HG03097 (cell line): ENCODE measurements around the gene ASNSD1.
"Not testable (repeated sequence)": the region's sequence is repeated elsewhere in the genome, so short reads cannot be mapped to it uniquely, and the experiment has no call there.

Experiments
- ATAC-seq: cut with Tn5 transposase; IDR thresholded peaks from one replicate; pipeline ENCODE4 v1.9.1; 2021; ENCODE audit not compliant: unreplicated experiment, low FRiP score

The ASNSD1 gene

DNA sequence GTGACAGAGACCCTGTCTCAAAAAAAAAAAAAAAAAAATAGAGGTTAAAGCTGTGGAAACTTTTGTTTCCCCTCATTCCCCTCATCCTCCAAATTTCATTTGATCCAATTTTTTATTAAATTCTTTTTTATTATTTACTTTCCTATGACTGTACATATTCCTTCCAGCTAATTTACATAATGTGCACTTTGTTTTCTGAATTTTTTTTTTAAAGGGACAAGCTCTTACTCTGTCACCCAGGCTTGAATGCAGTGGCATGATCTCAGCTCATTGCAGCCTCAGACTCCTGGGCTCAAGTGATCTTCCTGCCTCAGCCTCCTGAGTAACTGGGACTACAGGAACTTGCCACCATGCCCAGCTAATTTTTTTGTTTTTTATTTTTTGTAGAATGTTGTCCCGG lies 23.6 kb downstream of the ASNSD1 start:
- ATAC-seq, result no peak

GRCh38 chr2:189685540-189686229 lies 24.4 kb downstream of the ASNSD1 start:
- ATAC-seq, result no peak

- not testable (repeated sequence) for ATAC-seq
Observed at GRCh38 chr2:189687796-189688195, 26.5 kb downstream of the ASNSD1 start.

GRCh38 chr2:189696223-189696622 lies 35.0 kb downstream of the ASNSD1 start:
- ATAC-seq, result no peak

DNA sequence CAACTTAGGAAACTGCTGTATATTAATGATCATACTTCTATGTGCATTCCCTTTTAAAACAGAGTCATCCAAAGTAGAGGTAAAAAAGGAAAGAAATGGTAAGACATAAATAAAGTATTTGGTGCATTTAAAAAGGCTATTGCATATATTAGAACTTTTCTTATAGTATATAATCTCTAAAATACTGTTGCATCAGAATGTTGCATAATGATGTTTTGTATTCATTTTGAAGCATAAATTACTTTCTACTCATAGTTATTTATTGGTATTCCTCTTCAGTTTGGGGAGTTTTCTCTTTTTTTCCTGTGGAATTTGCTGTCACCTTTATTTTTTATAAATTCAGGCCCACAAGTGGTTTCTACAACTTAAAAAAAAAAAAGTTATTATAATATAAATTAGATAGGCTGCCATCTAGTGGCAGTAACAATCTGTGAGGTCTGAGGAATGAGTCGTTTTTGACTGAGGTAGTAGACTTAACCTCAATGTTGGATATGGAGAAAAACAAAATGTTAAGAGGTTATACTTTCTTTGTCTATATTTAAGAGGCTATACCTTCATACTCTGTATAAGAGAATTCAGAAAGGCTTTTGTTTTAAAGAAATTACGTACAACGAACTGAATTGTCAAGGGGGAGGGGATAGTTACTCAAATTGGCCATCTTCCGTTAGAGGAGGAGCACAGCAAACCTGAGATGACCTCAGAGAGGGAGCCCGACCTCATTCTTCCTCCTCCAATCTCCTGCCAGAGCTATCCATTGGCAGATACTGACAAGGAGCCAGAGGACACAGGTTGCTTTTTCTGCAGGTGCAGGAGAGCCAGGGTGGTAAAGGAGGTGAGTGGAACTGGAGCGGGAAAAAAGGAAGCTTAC lies 37.0 kb downstream of the ASNSD1 start:
- ATAC-seq, result no peak

GRCh38 chr2:189700681-189701080 lies 39.4 kb downstream of the ASNSD1 start:
- ATAC-seq, result no peak

DNA sequence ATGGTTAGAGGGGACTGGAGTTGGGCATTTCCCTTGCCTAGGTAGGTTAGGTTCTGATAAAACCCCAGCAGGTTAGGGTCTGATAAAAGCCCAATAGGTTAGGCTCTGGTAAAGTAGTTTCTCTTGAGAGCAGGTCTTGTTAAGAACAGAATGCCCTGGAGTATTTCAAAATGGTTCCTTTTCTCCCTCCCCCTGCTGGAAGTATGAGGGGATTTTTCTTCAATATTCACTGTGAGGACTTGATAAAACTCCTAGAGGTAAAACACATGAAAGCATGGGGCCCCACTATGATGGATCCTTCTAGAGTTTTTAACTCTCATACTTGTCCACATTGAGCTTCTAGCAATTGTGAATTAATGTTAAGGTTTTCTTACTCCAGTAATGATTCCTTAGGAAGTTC lies 40.8 kb downstream of the ASNSD1 start:
- no peak for ATAC-seq

DNA sequence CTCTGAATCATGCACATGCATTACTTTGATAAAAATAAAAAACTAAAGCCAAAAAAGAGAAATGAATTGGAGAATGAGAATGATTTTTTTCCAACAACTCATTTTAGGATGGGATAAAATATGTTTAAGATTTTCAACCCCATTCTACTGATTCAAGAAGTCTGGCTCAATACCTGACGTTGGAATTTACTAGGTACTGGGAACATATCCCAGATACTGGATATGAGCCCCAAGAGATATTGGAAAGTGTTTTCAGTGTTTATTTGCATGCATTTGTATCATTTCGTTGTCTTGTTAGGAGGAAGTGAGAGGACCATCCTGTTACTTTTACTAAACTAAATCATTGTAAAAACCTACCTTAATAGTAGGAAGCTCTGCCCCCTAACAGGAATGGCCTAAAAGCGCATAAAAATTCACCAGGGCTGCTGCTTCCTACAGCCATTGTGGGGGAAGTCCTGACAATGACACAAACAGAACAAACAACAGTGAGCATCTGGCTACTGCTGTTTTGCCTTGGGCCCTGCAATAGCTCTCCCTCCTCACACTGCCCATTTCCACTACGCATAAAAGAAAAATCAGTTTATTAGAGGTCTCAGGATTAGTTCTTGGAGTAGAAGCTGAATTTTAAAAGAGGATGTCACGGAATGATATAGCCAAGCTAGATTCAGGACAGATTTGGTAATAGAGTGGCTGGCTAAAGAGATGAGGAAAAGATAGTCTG lies 48.4 kb downstream of the ASNSD1 start:
- ATAC-seq, result no peak

DNA sequence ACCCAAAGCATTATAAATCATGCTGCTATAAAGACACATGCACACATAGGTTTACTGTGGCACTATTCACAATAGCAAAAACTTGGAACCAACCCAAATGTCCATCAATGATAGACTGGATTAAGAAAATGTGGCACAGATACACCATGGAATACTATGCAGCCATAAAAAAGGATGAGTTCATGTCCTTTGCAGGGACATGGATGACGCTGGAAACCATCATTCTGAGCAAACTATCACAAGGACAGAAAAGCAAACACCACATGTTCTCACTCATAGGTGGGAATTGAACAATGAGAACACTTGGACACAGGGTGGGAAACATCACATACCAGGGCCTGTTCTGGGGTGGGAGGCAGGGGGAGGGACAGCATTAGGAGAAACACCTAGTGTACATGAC lies 56.3 kb downstream of the ASNSD1 start:
- not testable (repeated sequence) for ATAC-seq

- no peak for ATAC-seq
Observed at GRCh38 chr2:189719571-189719970, 58.3 kb downstream of the ASNSD1 start.
